Peyer's patch (tissue), 4 donors: ENCODE measurements around the gene BMP7.

Experiments
- CTCF ChIP-seq, 6 experiments: fragments of 450-650 bp in 4 of 6; fragments of 200-600 bp in 2 of 6; sonication (generic) in 1 of 6; IDR thresholded peaks; one replicate each; pipeline ENCODE4 v1.5.1; 2017 to 2019; ENCODE audit warnings: antibody characterized with exemption in 6 of 6, mild to moderate bottlenecking in 3 of 6, moderate library complexity in 1 of 6
- POLR2A ChIP-seq, 2 donors: fragments of 450-650 bp; IDR thresholded peaks; one replicate each; pipeline ENCODE4 v1.5.1; 2017; ENCODE audit warnings: antibody characterized with exemption in 2 of 2, mild to moderate bottlenecking in 2 of 2, moderate library complexity in 2 of 2

- TF ChIP-seq POLR2A (IDR thresholded peaks at IDR 0.05) (no peak), CTCF (IDR thresholded peaks at IDR 0.05) (no peak)
These were observed 104.1 kb downstream of the BMP7 start for GRCh38 chr20:57162362-57162652.
